A549 (cell line): ENCODE results near the gene PGC.

Experiments used
- CTCF ChIP-seq: fragments of >200 bp; sonication (Bioruptor Twin); formaldehyde crosslinking; IDR thresholded peaks from 3 replicates; pipeline ENCODE4 v1.5.1; 2016
- ESRRA ChIP-seq: fragments of 150-350 bp; IDR thresholded peaks from 2 replicates; pipeline ENCODE4 v1.6.1; 2014; ENCODE audit warnings: mild to moderate bottlenecking, low read length, borderline replicate concordance
- NFE2L2 ChIP-seq: fragments of 150-350 bp; conservative IDR thresholded peaks from 2 replicates; pipeline ENCODE4 v1.6.1; 2014; ENCODE audit warnings: low read length
- RFX5 ChIP-seq: fragments of 450-650 bp; IDR thresholded peaks from 2 replicates; pipeline ENCODE4 v1.7.1; 2014; ENCODE audit warnings: antibody characterized with exemption, mild to moderate bottlenecking, moderate library complexity
- ZFP36 ChIP-seq: fragments of 450-650 bp; IDR thresholded peaks from 2 replicates; pipeline ENCODE4 v1.6.1; 2014; ENCODE audit warnings: borderline replicate concordance; ENCODE audit not compliant: partially characterized antibody

- TF ChIP-seq NFE2L2 (no peak), ESRRA (no peak), CTCF (no peak), ZFP36 (no peak), RFX5 (no peak)
Measured at GRCh38 chr6:41705311-41705995, 41.7 kb downstream of the PGC start.
